ENCODE results near the gene JAM3.
"Not testable (repeated sequence)": the region's sequence is repeated elsewhere in the genome, so short reads cannot be mapped to it uniquely, and the experiment has no call there.

Gene JAM3

GRCh38 chr11:134171951-134172350 lies 103.1 kb downstream of the JAM3 start:
- in situ Hi-C loops (cut with MboI; ENCODE audit: low sequenced_read_pairs): no loop called here

- in situ Hi-C loops (cut with MboI; ENCODE audit: low sequenced_read_pairs): no loop called here
These were observed 104.4 kb downstream of the JAM3 start for GRCh38 chr11:134173296-134173695.

- in situ Hi-C loops (cut with MboI; ENCODE audit: low sequenced_read_pairs): no loop called here
These were observed 107.4 kb downstream of the JAM3 start for GRCh38 chr11:134176284-134176683.

DNA sequence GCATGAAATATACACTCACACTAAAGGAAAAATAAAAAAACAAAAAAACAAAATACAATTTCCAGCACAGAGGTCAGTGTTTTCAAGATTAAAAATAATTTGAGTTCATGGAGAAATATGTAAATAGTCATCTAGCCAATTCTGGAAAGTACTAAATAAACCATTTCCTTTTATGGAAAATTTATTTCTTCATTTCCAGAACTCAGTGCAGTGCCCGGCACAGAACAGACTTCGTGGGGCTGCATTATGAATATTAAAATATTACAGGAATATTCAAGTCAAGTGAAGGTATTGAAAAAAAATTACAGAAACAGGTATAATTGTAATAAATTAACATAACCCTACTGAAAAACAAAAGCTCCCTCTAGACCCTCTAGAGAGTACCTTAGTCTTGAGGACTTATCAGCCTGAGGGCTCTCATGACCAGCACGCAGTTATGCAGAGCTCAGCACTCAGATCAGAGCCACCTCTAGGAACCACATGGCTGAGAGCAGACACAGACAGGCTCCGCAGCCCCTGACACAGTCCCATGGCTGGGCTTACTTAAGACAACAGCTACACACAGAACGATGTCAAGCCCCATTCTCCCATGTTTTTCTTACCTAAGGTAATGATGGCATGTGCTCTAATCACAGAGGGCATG lies 109.3 kb downstream of the JAM3 start:
- in situ Hi-C loops (cut with MboI; ENCODE audit: low sequenced_read_pairs): no loop called here

DNA sequence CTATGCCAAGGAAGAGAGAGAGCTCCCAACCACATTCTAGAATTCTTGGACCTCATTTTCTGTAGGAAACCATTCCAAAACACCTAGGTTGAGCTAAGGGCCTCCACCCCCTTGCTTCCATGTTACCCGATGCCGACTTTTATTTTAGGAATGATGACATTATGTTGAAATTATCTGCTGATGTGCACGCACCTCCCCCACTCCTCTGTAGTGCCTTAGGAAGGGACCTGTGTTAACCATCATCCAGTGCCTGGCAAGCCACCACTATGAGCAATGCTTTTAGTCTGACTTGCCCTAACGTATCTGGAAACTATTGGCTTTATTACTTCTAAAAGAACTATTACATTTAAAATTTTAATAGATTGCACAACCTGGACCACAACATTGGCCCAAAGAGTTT lies 112.8 kb downstream of the JAM3 start:
- in situ Hi-C loops (cut with MboI; ENCODE audit: low sequenced_read_pairs): no loop called here

- in situ Hi-C loops (cut with MboI; ENCODE audit: low sequenced_read_pairs): not testable (repeated sequence)
These were observed 119.2 kb downstream of the JAM3 start for GRCh38 chr11:134188092-134188491.

GRCh38 chr11:134196756-134197155 lies 127.9 kb downstream of the JAM3 start:
- in situ Hi-C loops (cut with MboI; ENCODE audit: low sequenced_read_pairs): no loop called here

- in situ Hi-C loops (cut with MboI; ENCODE audit: low sequenced_read_pairs): no loop called here
These were observed 130.7 kb downstream of the JAM3 start for GRCh38 chr11:134199531-134199930.

- in situ Hi-C loops (cut with MboI; ENCODE audit: low sequenced_read_pairs): no loop called here
These were observed 131.8 kb downstream of the JAM3 start for GRCh38 chr11:134200688-134201087.
